Glomerular endothelial cell (primary cell): ENCODE measurements around the gene BCAS1. TPM values are rescaled to one million over a fixed set of nuclear protein-coding genes. Genes with fewer than 3 reads are reported as not detected.
"Not testable (repeated sequence)": the region's sequence is repeated elsewhere in the genome, so short reads cannot be mapped to it uniquely, and the experiment has no call there.

Experiments
- DNase-seq: peaks from one replicate; pipeline ENCODE4 v3.0.0-alpha.2; 2011; ENCODE audit warnings: low read depth, low spot score; ENCODE audit errors: extremely low read depth
- total RNA-seq: library from RNA; depleted of rRNA; stranded (reverse); fragments of >200 nt; gene quantifications from 2 replicates; pipeline ENCODE4 v1.2.3, GENCODE V29; 2015

BCAS1 gene
- total RNA-seq, 1 donor from 2014 or later, result not detected

DNA sequence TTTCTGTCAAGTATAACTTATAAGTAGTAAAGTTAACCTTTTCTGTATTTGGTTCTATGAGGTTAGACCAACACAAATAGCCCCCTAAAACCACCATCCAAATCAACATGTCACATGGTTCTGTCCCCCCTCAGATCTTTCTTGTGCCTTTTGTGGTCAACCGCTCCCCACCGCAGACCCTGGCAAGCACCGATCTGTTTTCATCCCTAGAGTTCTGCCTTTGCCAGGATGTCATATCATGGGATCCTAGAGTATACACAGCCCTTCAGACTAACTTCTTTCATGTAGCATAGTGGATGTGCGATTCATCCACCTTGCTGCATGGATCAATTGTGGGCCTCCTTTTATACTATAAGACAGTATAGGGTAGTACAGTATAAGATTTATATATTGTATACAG is 124.3 kb downstream of the BCAS1 start:
- no peak for DNase-seq

DNA sequence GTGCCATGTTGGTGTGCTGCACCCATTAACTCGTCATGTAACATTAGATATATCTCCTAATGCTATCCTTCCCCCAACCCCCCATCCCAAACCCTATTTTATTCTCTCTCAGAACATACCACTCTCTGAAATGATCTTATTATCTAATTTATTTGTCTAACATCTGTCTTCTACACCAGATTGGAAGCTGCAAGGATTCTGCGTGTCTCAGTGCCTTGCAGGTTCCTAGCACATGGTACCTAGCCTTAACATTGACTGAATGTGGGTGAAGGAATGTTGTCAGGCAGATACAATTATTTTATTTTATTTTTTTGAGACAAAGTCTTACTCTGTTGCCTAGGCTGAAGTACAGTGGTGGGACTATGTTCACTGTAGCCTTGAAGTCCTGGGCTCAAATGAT is 124.9 kb downstream of the BCAS1 start:
- DNase-seq, result no peak

GRCh38 chr20:53944796-53945195 is 125.6 kb downstream of the BCAS1 start:
- DNase-seq, result no peak

DNA sequence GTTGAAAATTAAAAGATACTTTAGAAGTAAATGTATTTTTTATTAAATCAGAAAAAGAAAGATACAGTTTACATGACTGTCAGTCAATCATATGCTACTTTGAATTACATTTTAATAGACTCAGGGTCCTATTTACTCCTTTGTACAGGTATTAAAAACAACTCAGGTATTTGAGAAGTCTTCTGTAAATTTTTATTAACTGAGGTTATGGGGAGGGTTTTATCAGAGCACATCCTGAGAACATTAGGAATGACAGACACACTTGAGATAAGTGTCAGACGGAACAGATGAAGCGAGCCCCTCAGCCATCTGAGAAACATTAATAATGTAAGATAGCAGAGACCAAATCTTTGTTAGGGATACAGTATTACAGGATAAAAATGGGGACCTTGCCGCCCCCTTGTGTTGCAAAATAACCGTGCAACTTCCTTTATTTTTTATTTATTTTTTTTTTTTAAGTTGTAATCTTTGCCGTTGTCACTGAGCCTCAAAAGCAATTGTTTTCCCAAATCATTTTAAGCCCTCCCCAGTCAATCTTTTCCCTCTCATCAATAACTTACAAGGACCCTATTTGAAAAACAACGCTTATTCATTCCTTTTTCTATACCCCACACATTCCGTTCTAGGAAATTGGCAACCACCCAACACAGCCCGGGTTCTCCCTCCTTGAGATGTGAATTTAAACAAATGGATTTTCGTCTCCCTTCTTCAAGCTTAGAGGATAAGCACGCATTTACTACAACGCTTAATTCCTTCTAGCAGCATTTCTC is 126.7 kb downstream of the BCAS1 start:
- no peak for DNase-seq

- no peak for DNase-seq
Measured at GRCh38 chr20:53942973-53943372, 127.4 kb downstream of the BCAS1 start.

DNA sequence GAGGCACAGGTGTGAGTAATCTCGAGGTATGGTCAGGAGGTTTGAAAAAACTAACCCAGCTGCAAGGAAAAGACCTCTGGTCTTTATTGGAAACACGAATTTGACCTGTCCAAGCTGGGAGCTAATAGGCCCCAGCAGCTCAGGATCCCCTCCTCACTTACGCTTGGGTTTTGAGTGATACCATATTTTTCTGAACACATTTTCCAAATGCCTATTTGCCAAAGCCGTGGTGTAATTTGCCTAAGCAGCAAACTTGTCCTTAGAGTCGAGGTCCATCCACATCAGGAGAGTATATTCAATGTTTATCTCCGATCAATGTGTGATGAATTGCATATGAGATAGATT is 128.0 kb downstream of the BCAS1 start:
- DNase-seq, result no peak

- no peak for DNase-seq
Measured at GRCh38 chr20:53941680-53942471, 128.5 kb downstream of the BCAS1 start.

DNA sequence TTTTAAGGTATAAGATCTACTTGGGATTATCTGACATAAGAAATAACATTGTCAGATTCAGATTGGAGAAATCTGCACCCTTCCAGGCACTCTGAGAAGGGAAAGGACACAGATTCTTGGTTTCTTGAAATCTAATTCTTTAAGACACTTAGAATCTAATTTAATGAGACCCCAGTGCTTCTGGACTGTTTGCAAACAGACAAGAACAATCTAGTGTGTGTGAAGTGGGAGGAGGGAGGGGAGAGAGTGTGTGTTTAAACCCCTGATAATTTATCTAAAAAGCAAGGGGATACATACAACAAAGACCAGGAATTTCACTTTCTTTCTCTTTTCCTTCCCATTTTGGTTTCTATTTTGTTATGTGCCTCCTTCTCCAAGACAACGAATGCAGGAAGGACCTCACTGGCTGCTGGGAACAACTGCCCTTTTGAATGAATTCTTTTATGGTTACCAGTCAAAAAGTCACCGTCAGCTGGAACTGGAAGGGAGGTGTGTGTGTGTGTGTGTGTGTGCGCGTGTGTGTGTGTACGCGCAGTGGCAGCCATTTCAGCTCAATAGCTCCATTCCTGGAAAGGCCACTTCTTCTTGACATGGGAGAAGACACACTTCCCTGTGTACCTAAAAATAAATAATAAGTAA is 129.4 kb downstream of the BCAS1 start:
- no peak for DNase-seq

DNA sequence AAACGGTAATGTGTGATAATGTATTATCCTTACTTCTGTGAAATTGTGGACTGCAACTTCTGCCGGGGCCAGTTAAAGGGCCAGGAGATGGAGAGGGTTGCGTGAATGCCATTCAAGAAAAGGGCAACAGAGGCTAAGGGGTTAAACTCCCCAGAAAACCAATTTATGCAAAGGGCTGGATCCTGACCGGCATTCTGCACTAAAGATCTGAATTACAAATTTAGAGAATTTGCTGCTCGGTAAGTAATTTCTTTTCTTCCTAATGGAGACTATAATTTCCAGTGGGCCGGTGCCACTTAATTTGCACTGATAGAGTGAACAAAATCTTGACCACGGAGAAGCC is 130.1 kb downstream of the BCAS1 start:
- DNase-seq, result no peak

GRCh38 chr20:53939572-53940359 is 130.6 kb downstream of the BCAS1 start:
- DNase-seq, result no peak

GRCh38 chr20:53939190-53939571 is 131.2 kb downstream of the BCAS1 start:
- DNase-seq, result no peak

DNA sequence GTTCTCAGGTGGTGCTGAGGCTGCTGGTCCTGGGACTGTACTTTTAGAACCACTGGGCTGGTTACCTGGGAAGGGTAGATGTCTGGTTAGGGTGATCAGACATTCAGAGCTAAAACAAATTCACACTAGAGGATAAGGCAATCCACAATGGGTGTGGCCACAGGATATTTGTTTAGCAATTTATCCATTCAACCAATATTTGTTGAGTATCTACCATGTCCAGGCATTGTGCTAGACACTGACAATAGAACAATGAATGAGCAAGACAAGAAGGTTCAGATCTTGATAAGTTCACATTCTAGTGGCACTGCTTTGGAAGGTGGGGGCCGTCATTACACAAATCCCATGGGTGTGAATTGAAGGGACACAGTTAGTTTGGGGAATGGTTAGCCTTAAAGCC is 131.7 kb downstream of the BCAS1 start:
- no peak for DNase-seq

- DNase-seq, result no peak
Measured at GRCh38 chr20:53937929-53938367, 132.4 kb downstream of the BCAS1 start.

DNA sequence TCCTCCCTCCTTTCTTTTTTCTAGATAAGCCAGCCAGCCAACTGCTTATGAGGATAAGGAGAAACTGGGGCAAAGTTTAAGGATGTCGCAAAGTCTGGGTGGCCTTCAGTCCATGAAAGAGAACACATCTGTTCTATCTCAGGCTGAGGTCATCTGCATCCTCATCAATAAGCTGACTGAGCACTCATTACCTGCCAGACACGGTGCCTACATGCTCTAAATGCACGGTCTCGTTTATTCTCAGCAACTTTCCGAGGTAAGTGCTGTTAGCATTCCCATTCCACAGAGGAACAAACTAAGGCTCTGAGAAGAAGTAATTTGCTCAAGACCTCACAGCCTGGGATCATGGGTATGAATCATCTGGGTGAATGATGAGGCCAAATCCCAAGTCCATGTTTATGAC is 133.1 kb downstream of the BCAS1 start:
- DNase-seq, result no peak

- no peak for DNase-seq
Measured at GRCh38 chr20:53935344-53936084, 134.9 kb downstream of the BCAS1 start.

GRCh38 chr20:53934421-53935343 is 135.7 kb downstream of the BCAS1 start:
- no peak for DNase-seq

DNA sequence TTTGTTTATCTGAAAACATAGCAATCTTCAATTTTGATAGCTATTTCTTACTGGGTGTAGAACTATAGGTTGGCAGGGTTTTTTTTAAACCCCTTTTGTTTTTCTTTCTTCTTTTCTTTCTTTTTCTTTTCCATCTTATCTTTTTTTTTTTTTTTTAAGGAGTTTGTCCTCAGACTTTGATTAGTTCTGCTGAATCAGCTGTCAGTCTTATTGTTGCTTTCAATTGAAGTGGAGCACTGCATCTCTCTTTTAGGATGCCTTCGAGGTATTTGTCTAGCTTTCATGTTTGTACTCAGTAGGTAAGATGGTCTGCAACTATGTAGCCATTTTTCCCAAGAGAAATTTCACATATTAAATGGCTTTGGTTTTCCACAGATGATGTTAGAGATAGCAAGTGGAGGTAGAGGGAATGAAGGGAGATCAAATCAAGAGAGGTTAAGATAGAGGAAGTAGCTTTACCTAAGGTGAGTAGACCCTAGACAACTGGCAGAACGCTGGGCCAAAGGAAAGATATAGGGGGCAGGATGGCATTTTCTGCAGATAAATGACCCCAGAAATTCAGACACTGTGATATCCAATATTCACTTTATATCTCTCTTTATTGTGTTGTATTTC is 137.1 kb downstream of the BCAS1 start:
- DNase-seq, result no peak

- not testable (repeated sequence) for DNase-seq
Measured at GRCh38 chr20:53932655-53933192, 137.7 kb downstream of the BCAS1 start.

- no peak for DNase-seq
Measured at GRCh38 chr20:53931597-53931996, 138.8 kb downstream of the BCAS1 start.
